ENCODE results near the gene DBNL.

DBNL gene

GRCh38 chr7:44046321-44047061, 2.0 kb downstream of the DBNL start:
- no peak for DNase-seq (ENCODE audit: low spot score)
- in situ Hi-C loops (cut with MboI; ENCODE audit: low pct_unique_long_range_greater_than_20kb, low sequenced_read_pairs, unreplicated experiment): no loop called here

GRCh38 chr7:44048031-44048795, 3.7 kb downstream of the DBNL start:
- DNase-seq (ENCODE audit: low spot score): no peak
- in situ Hi-C loops (cut with MboI; ENCODE audit: low pct_unique_long_range_greater_than_20kb, low sequenced_read_pairs, unreplicated experiment): no loop called here
- no peak for TF ChIP-seq CTCF (IDR thresholded peaks at IDR 0.05; ENCODE audit: extremely low read depth, insufficient read depth, missing control alignments)

More at GRCh38 chr7:44046321-44047061, 2.0 kb downstream of the DBNL start:
- no peak for TF ChIP-seq CTCF (IDR thresholded peaks at IDR 0.05; ENCODE audit: extremely low read depth, insufficient read depth, missing control alignments)

GRCh38 chr7:44050121-44050914, 5.8 kb downstream of the DBNL start:
- in situ Hi-C loops (cut with MboI; ENCODE audit: low pct_unique_long_range_greater_than_20kb, low sequenced_read_pairs, unreplicated experiment): no loop called here
- no peak for TF ChIP-seq CTCF (IDR thresholded peaks at IDR 0.05; ENCODE audit: extremely low read depth, insufficient read depth, missing control alignments)
- no peak for DNase-seq (ENCODE audit: low spot score)

- in situ Hi-C loops (cut with MboI; ENCODE audit: low pct_unique_long_range_greater_than_20kb, low sequenced_read_pairs, unreplicated experiment): no loop called here
- no peak for TF ChIP-seq CTCF (IDR thresholded peaks at IDR 0.05; ENCODE audit: extremely low read depth, insufficient read depth, missing control alignments)
- no peak for DNase-seq (ENCODE audit: low spot score)
These were observed 6.5 kb downstream of the DBNL start for GRCh38 chr7:44050915-44051560.

GRCh38 chr7:44051611-44052220, 7.2 kb downstream of the DBNL start:
- no peak for DNase-seq (ENCODE audit: low spot score)
- TF ChIP-seq CTCF (IDR thresholded peaks at IDR 0.05; ENCODE audit: extremely low read depth, insufficient read depth, missing control alignments): no peak
- in situ Hi-C loops (cut with MboI; ENCODE audit: low pct_unique_long_range_greater_than_20kb, low sequenced_read_pairs, unreplicated experiment): no loop called here
